HG02642 (cell line): ENCODE data around the gene MYO9A.

Experiments
- ATAC-seq: cut with Tn5 transposase; IDR thresholded peaks from one replicate; pipeline ENCODE4 v1.9.1; 2021; ENCODE audit warnings: mild to moderate bottlenecking; ENCODE audit not compliant: unreplicated experiment, poor library complexity

The MYO9A gene

GRCh38 chr15:71815301-71815700 is 302.6 kb downstream of the MYO9A start:
- ATAC-seq, result no peak

- ATAC-seq, result no peak
Observed at GRCh38 chr15:71813723-71814470, 304.1 kb downstream of the MYO9A start.

- no peak for ATAC-seq
Observed at GRCh38 chr15:71812966-71813722, 304.8 kb downstream of the MYO9A start.

- ATAC-seq, result no peak
Observed at GRCh38 chr15:71811752-71812735, 305.9 kb downstream of the MYO9A start.

- no peak for ATAC-seq
Observed at GRCh38 chr15:71811036-71811736, 306.8 kb downstream of the MYO9A start.

- ATAC-seq, result no peak
Observed at GRCh38 chr15:71810256-71811035, 307.5 kb downstream of the MYO9A start, which contains the start of gene NR2E3. Gene NR2E3, plus strand, starts transcription at chr15:71810554. Its CDS starts 190 bp downstream, at chr15:71810744.

- no peak for ATAC-seq
Observed at GRCh38 chr15:71809346-71809745, 308.6 kb downstream of the MYO9A start.

GRCh38 chr15:71808311-71809020 is 309.5 kb downstream of the MYO9A start:
- no peak for ATAC-seq

GRCh38 chr15:71807691-71808091 is 310.3 kb downstream of the MYO9A start:
- ATAC-seq, result no peak

- ATAC-seq, result no peak
Observed at GRCh38 chr15:71807125-71807629, 310.8 kb downstream of the MYO9A start.

- no peak for ATAC-seq
Observed at GRCh38 chr15:71806452-71806931, 311.5 kb downstream of the MYO9A start.

- ATAC-seq, result no peak
Observed at GRCh38 chr15:71804695-71805470, 313.1 kb downstream of the MYO9A start.

- no peak for ATAC-seq
Observed at GRCh38 chr15:71804226-71804625, 313.7 kb downstream of the MYO9A start.

- no peak for ATAC-seq
Observed at GRCh38 chr15:71802770-71803169, 315.2 kb downstream of the MYO9A start.

GRCh38 chr15:71801935-71802655 is 315.9 kb downstream of the MYO9A start:
- no peak for ATAC-seq

GRCh38 chr15:71800835-71801745 is 316.9 kb downstream of the MYO9A start:
- no peak for ATAC-seq
